GM19467 (cell line): ENCODE measurements around the gene SMTN.

Source experiments
- ATAC-seq: cut with Tn5 transposase; IDR thresholded peaks from one replicate; pipeline ENCODE4 v1.9.1; 2021; ENCODE audit warnings: mild to moderate bottlenecking, moderate library complexity; ENCODE audit not compliant: unreplicated experiment

Gene SMTN

GRCh38 chr22:31125521-31126117 is 44.5 kb downstream of the SMTN start:
- ATAC-seq = no peak

- no peak for ATAC-seq
Observed at GRCh38 chr22:31126128-31126868, 45.2 kb downstream of the SMTN start.

DNA sequence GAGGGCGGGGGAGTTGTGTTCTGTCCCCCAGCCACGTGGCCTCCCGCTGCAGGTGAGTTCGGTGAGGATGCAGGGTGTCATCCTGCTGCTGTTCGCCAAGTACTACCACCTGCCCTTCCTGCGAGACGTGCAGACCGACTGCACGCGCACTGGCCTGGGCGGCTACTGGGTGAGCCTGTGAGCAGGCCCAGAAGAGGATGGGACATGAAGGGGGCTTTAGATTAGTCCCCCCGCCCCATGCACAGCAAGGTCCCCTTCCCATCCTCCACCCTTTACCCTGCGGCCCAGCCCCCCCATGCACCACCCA is 45.7 kb downstream of the SMTN start:
- ATAC-seq = no peak

DNA sequence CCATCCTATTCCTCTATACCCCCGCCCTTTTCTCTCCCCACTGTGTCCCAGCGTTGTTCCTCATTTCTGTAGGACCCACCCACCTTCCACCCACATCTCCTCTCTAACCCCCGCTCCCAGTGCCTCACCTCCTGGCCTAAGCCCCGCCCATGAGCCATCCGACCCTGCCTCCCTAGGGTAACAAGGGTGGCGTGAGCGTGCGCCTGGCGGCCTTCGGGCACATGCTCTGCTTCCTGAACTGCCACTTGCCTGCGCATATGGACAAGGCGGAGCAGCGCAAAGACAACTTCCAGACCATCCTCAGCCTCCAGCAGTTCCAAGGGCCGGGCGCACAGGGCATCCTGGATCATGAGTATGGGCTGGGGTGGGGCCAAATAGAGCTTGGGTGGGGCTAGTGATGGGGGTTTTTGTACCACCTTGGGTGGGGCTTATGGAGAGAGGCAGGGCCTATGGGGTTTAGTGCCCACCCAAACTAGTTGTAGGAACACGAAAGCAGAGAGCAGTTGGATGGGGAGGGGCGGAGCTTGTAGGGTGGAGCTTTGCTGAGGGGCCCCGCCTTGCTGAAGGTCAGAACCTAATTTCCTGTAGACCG is 46.2 kb downstream of the SMTN start:
- ATAC-seq = no peak

DNA sequence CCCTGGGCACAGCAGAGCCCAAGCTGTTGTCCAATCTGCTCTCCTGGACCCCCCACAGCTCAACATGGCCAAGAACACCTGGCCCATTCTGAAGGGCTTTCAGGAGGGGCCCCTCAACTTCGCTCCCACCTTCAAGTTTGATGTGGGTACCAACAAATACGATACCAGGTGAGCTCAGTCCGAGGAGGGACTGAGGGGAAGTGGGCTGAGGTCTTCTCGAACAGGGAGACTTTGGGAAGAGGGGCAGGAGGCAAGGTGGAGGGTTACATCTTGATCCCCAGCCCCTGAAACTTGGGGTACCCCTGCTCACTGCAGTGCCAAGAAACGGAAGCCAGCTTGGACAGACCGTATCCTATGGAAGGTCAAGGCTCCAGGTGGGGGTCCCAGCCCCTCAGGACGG is 47.0 kb downstream of the SMTN start:
- ATAC-seq = no peak

GRCh38 chr22:31130873-31131272 is 49.8 kb downstream of the SMTN start:
- ATAC-seq = no peak

- no peak for ATAC-seq
Observed at GRCh38 chr22:31133911-31134310, 52.8 kb downstream of the SMTN start.

GRCh38 chr22:31134688-31135087 is 53.6 kb downstream of the SMTN start:
- ATAC-seq = no peak

DNA sequence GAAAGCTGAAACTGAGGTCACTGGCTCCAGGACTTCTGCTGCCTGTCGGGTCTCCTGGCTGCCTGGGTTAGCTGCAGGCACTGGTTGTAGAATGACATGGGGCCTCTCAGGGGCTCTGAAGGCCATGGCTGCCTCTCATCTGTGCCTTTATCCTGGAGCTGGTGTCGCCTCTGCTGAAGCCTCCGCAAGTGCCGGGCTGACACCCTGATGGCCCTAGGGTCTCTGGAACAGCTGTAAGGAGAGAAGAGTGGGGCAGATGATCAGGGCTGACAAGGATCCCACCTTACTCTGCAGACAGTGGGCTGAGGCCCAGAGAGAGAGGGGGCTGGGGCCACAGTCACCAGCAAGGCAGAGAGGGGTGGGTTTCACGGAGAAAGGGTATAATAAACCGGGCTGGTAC is 54.6 kb downstream of the SMTN start:
- no peak for ATAC-seq

- ATAC-seq = no peak
Observed at GRCh38 chr22:31136155-31136554, 55.0 kb downstream of the SMTN start.

DNA sequence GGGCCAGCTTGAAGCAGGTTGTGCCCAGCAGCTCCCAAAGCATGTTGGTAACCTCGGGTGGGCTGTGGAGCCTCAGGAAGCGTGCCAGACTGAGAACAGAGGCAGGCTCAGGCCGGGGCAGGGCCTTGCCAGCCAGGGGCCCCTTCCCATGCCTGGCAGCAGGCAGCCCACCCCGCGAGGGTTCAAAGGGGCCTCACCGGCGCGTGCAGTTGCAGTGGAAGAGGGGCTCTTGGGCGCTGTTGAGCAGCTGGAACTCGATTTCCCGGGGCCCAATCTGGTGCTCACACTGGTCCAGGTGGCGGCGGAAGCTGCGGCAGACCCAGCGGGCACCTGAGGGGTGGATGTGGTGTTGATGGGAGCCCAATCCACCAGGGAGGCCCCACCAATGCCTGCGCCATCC is 55.6 kb downstream of the SMTN start:
- no peak for ATAC-seq

DNA sequence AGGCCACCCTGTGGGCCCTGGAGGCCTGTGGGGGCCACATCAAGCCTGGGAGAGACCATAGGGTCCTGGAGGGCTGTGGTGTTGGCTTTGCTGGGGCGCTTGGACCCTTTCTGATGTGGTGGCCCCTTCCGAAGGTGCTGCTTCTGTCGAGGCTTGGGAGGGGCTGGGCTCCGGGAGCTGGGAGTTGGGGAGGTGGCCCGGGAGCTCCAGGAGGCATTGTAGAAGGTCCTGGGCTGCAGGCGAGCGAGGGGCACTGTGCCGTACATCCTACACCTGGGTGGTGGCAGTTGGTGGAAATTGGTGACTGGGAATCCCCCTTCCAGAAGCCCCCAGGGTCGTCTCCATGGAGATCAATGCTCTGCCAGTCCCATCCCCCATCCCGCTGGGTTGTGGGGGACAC is 56.6 kb downstream of the SMTN start:
- no peak for ATAC-seq

GRCh38 chr22:31138126-31138525 is 57.0 kb downstream of the SMTN start:
- no peak for ATAC-seq

DNA sequence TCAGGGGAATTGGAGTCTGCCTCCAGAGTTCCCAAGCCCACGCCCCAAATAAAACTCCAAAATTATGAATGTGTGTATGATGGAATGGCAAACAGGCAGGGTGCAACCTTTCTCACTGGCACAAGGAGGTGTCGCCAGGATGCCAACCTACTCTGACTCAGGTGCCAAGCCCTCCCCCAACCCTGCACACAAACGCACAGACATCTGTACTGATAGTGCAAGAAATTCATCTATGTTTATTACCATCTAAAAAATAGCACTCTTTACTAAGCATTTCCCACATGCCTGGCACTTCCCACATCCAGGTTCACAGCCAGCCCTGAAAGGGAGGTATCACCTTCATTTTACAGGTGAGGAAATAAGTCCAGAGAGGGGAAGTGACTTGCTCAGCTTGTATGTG is 57.9 kb downstream of the SMTN start:
- no peak for ATAC-seq

GRCh38 chr22:31139866-31140716 is 59.0 kb downstream of the SMTN start, which contains the start of gene PLA2G3:
PLA2G3 (minus strand) TSS chr22:31140508; CDS start chr22:31140354, 154 bp downstream.
- ATAC-seq = no peak

- ATAC-seq = no peak
Observed at GRCh38 chr22:31140746-31141145, 59.6 kb downstream of the SMTN start.

GRCh38 chr22:31141551-31141950 is 60.4 kb downstream of the SMTN start:
- ATAC-seq = no peak

DNA sequence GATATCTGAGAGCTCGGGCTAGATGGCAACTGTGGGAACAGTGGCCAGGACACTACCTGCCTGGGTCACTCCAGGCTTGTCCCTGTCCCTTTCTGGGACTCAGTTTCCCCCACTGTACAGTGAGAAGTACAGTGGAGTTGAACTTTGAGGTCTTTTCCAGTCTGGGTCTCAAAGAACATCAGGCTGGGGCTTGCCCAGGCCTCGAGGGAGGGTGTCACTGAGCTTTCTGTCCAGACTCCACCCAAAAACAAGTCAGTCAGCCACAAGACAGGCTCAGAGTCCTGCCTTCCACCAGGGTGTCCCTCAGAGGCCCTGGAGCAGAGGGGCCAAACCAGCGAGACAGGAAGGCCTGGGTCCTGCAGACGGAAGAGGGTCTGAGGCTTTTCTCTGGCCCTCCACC is 61.2 kb downstream of the SMTN start:
- ATAC-seq = no peak

GRCh38 chr22:31143038-31143437 is 61.9 kb downstream of the SMTN start:
- ATAC-seq = no peak

DNA sequence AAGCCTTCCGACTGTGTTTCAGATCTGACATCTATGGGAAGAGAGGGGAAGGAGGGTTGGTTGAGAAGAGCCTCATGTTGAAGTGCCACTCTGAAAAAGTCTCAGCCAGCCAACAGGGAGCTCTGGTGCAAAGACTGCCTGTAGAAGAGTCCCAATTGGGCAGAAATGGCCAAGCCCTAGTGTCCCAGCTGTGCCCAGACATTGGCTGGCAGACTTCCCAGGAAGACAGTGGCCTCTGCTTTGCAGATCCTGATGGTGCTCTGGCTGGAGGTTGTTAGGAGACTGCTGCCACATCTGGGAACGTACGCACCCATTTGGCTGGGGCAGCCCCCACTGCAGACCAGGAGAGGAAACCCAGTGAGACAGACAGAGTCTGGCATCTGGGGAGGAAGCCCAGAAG is 62.4 kb downstream of the SMTN start:
- ATAC-seq = no peak

GRCh38 chr22:31144223-31144622 is 63.1 kb downstream of the SMTN start:
- no peak for ATAC-seq

DNA sequence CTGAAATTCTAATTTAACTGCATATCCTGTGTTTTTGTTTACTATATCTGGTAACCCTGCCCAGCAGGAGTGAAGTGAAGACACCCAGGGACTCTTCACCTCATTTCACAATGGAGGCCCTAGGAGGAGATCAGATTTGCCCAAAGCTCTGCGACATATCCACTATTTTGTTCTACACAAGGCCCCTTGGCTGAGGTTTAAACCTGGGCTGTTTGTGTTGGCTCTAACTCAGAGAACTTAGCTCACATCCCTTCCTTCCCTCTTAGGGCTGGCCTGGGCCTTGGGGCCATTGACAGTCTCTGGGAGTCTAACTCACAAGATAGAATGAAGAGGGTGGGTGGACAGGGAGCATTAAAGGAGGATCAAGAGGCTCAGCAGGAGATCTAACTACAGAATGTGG is 67.4 kb downstream of the SMTN start:
- ATAC-seq = no peak
